CD4-positive, CD25-positive, alpha-beta regulatory T cell (primary cell): ENCODE data around the gene MPPED2. TPM values are rescaled to one million over a fixed set of nuclear protein-coding genes. Genes with fewer than 3 reads are reported as not detected.

ENCODE experiments used
- ATAC-seq, 2 donors: fragments of 150-1000 bp; cut with Tn5 transposase; one replicate each; pipeline ENCODE4 v1.10.0; 2021; ENCODE audit warnings: low read depth in 2 of 2, moderate number of reproducible peaks in 2 of 2, moderate library complexity in 1 of 2
- DNase-seq, 3 donors: peaks; one replicate each; pipeline versions ENCODE4 v3.0.0 to v3.0.0-alpha.2; 2012 to 2022; ENCODE audit warnings: mixed read lengths in 1 of 3
- H3K27ac ChIP-seq: one replicate; pipeline ENCODE4 v1.7.0; 2013; ENCODE audit warnings: mild to moderate bottlenecking, low read length; ENCODE audit not compliant: insufficient read depth, poor library complexity, severe bottlenecking
- H3K27me3 ChIP-seq: one replicate; pipeline ENCODE4 v1.7.0; 2013; ENCODE audit warnings: low read length; ENCODE audit not compliant: control insufficient read depth, insufficient read depth
- H3K36me3 ChIP-seq: one replicate; pipeline ENCODE4 v1.7.0; 2013; ENCODE audit warnings: mild to moderate bottlenecking, low read length, moderate library complexity; ENCODE audit not compliant: control insufficient read depth, insufficient read depth
- H3K4me1 ChIP-seq: 2 replicates; pipeline ENCODE4 v1.7.0; 2013; ENCODE audit warnings: mild to moderate bottlenecking, low read length; ENCODE audit not compliant: insufficient read depth, control insufficient read depth, poor library complexity, severe bottlenecking
- H3K4me3 ChIP-seq: one replicate; pipeline ENCODE4 v1.7.0; 2013; ENCODE audit warnings: low read depth, mild to moderate bottlenecking, low read length, moderate library complexity
- H3K9me3 ChIP-seq, 2 experiments: 1 replicate in 1 of 2; 2 replicates in 1 of 2; pipeline ENCODE4 v1.7.0; 2013; ENCODE audit warnings: low read length in 2 of 2, mild to moderate bottlenecking in 1 of 2, moderate library complexity in 1 of 2; ENCODE audit not compliant: control insufficient read depth in 2 of 2
- H3K27ac Mint-ChIP-seq, 3 donors: one replicate each; pipeline ENCODE4 v1.8.0; 2020 to 2022; ENCODE audit warnings: mild to moderate bottlenecking in 3 of 3, mixed read lengths in 3 of 3, moderate library complexity in 2 of 3
- H3K27me3 Mint-ChIP-seq: one replicate; pipeline ENCODE4 v1.8.0; 2022; ENCODE audit warnings: mild to moderate bottlenecking, mixed read lengths
- H3K36me3 Mint-ChIP-seq: one replicate; pipeline ENCODE4 v1.8.0; 2020; ENCODE audit warnings: mixed read lengths
- H3K4me1 Mint-ChIP-seq, 4 donors: one replicate each; pipeline ENCODE4 v1.8.0; 2020 to 2022; ENCODE audit warnings: mixed read lengths in 4 of 4, mild to moderate bottlenecking in 1 of 4
- H3K4me3 Mint-ChIP-seq, 4 donors: one replicate each; pipeline ENCODE4 v1.8.0; 2020 to 2022; ENCODE audit warnings: mild to moderate bottlenecking in 4 of 4, mixed read lengths in 4 of 4, moderate library complexity in 3 of 4
- H3K9me3 Mint-ChIP-seq, 7 donors: one replicate each; pipeline ENCODE4 v1.8.0; 2020 to 2022; ENCODE audit warnings: mixed read lengths in 7 of 7, mild to moderate bottlenecking in 3 of 7, moderate library complexity in 2 of 7
- polyA plus RNA-seq, 4 donors: library from polyadenylated mRNA; unstranded; fragments of 300-500 nt; fragmentation: Illumina TruSeq; gene quantifications; one replicate each; pipeline ENCODE4 v1.2.3, GENCODE V29; 2021
- total RNA-seq: library from RNA; stranded (reverse); gene quantifications from one replicate; pipeline ENCODE4 v1.2.3, GENCODE V29; 2022

MPPED2 gene
- total and polyA plus RNA-seq, 5 donors from 2014 or later = 0.35 to 0.96 (median 0.47) TPM; not detected in 2

GRCh38 chr11:30458541-30458940 is 127.6 kb downstream of the MPPED2 start:
- no peaks in the 10 kb centered on the region for H3K36me3 Mint-ChIP-seq
- ATAC-seq = no peak
- no peak overlapping the region for H3K27ac ChIP-seq
- H3K4me1 ChIP-seq = no peaks in the 10 kb centered on the region
- no peak for DNase-seq
- no peaks in the 10 kb centered on the region for H3K27me3 ChIP-seq
- no peak overlapping the region for H3K4me3 ChIP-seq
- H3K27ac Mint-ChIP-seq = no peak overlapping the region
- H3K9me3 ChIP-seq = no peaks in the 10 kb centered on the region
- H3K27me3 Mint-ChIP-seq = no peaks in the 10 kb centered on the region
- H3K4me3 Mint-ChIP-seq = no peak overlapping the region
- no peaks in the 10 kb centered on the region for H3K36me3 ChIP-seq
- peaks cover 0 to 3% (median 0%) of the 10 kb centered on the region in 7 donors for H3K9me3 Mint-ChIP-seq
- H3K4me1 Mint-ChIP-seq = no peaks in the 10 kb centered on the region

GRCh38 chr11:30457087-30457486 is 129.1 kb downstream of the MPPED2 start:
- Histone ChIP-seq H3K4me1 (no peaks in the 10 kb centered on the region), H3K4me3 (no peak overlapping the region), H3K36me3 (no peaks in the 10 kb centered on the region), H3K9me3 (no peaks in the 10 kb centered on the region), H3K27ac (no peak overlapping the region), H3K27me3 (no peaks in the 10 kb centered on the region)
- Mint-ChIP-seq H3K9me3 (peaks cover 0 to 3% (median 0%) of the 10 kb centered on the region in 7 donors), H3K27ac (no peak overlapping the region), H3K4me1 (no peaks in the 10 kb centered on the region), H3K27me3 (no peaks in the 10 kb centered on the region), H3K4me3 (no peak overlapping the region), H3K36me3 (no peaks in the 10 kb centered on the region)
- no peak for ATAC-seq
- no peak for DNase-seq

- Histone ChIP-seq H3K27me3 (no peaks in the 10 kb centered on the region), H3K27ac (no peak overlapping the region), H3K36me3 (no peaks in the 10 kb centered on the region), H3K9me3 (no peaks in the 10 kb centered on the region), H3K4me1 (no peaks in the 10 kb centered on the region), H3K4me3 (no peak overlapping the region)
- no peak overlapping the region for H3K4me3 Mint-ChIP-seq
- no peaks in the 10 kb centered on the region for H3K27me3 Mint-ChIP-seq
- ATAC-seq = no peak
- DNase-seq = no peak
- H3K9me3 Mint-ChIP-seq = no peaks in the 10 kb centered on the region
- no peak overlapping the region for H3K27ac Mint-ChIP-seq
- H3K36me3 Mint-ChIP-seq = no peaks in the 10 kb centered on the region
- no peaks in the 10 kb centered on the region for H3K4me1 Mint-ChIP-seq
Observed at GRCh38 chr11:30455025-30455424, 131.1 kb downstream of the MPPED2 start.

GRCh38 chr11:30454541-30454940 is 131.6 kb downstream of the MPPED2 start:
- H3K9me3 ChIP-seq = no peaks in the 10 kb centered on the region
- no peaks in the 10 kb centered on the region for H3K27me3 Mint-ChIP-seq
- no peak overlapping the region for H3K4me3 Mint-ChIP-seq

GRCh38 chr11:30454111-30454510 is 132.0 kb downstream of the MPPED2 start:
- Histone ChIP-seq H3K27ac (no peak overlapping the region), H3K36me3 (no peaks in the 10 kb centered on the region), H3K4me1 (no peaks in the 10 kb centered on the region), H3K4me3 (no peak overlapping the region), H3K27me3 (no peaks in the 10 kb centered on the region), H3K9me3 (no peaks in the 10 kb centered on the region)
- peaks cover 0 to under 1% (median 0%) of the 10 kb centered on the region in 7 donors for H3K9me3 Mint-ChIP-seq
- H3K27ac Mint-ChIP-seq = no peak overlapping the region
- H3K27me3 Mint-ChIP-seq = no peaks in the 10 kb centered on the region
- no peaks in the 10 kb centered on the region for H3K4me1 Mint-ChIP-seq
- H3K36me3 Mint-ChIP-seq = no peaks in the 10 kb centered on the region
- no peak overlapping the region for H3K4me3 Mint-ChIP-seq
- DNase-seq (no peak), ATAC-seq (no peak)

More at GRCh38 chr11:30454541-30454940, 131.6 kb downstream of the MPPED2 start:
- H3K27me3 ChIP-seq = no peaks in the 10 kb centered on the region
- H3K4me1 ChIP-seq = no peaks in the 10 kb centered on the region
- DNase-seq (no peak), ATAC-seq (no peak)
- no peak overlapping the region for H3K4me3 ChIP-seq
- Mint-ChIP-seq H3K9me3 (no peaks in the 10 kb centered on the region), H3K27ac (no peak overlapping the region), H3K4me1 (no peaks in the 10 kb centered on the region), H3K36me3 (no peaks in the 10 kb centered on the region)
- H3K27ac ChIP-seq = no peak overlapping the region
- no peaks in the 10 kb centered on the region for H3K36me3 ChIP-seq

DNA sequence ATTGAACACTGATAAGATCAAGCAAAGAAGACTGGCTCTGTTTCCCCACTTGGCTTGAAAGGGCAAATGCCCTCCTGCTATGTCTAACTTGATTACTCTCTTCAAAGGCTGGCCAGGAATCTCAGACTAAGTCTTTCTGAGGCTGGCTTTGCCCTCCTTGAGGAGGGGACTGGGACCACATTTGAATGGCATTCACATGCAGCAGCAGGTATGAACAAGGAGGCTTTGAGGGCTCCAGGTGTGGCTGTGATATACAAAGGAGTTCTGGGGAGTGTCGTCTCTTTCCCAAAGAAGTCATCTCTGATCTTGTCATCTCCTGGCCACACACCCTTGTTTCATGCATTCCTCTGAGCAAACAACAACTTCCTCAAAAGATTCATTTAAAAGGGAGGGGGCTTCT is 132.4 kb downstream of the MPPED2 start:
- H3K4me3 Mint-ChIP-seq = no peak overlapping the region
- no peak overlapping the region for H3K27ac ChIP-seq
- no peaks in the 10 kb centered on the region for H3K36me3 ChIP-seq
- H3K27ac Mint-ChIP-seq = no peak overlapping the region
- no peaks in the 10 kb centered on the region for H3K4me1 ChIP-seq
- no peaks in the 10 kb centered on the region for H3K4me1 Mint-ChIP-seq
- H3K9me3 ChIP-seq = no peaks in the 10 kb centered on the region
- ATAC-seq (no peak), DNase-seq (no peak)
- H3K9me3 Mint-ChIP-seq = peaks cover 0 to 4% (median 0%) of the 10 kb centered on the region in 7 donors
- H3K27me3 Mint-ChIP-seq = no peaks in the 10 kb centered on the region
- H3K4me3 ChIP-seq = no peak overlapping the region
- no peaks in the 10 kb centered on the region for H3K36me3 Mint-ChIP-seq
- no peaks in the 10 kb centered on the region for H3K27me3 ChIP-seq

- H3K36me3 Mint-ChIP-seq = no peaks in the 10 kb centered on the region
- H3K9me3 Mint-ChIP-seq = peaks cover 0 to 4% (median 0%) of the 10 kb centered on the region in 7 donors
- ATAC-seq (no peak), DNase-seq (no peak)
- H3K4me3 ChIP-seq = no peak overlapping the region
- no peaks in the 10 kb centered on the region for H3K4me1 ChIP-seq
- no peaks in the 10 kb centered on the region for H3K27me3 ChIP-seq
- H3K27ac Mint-ChIP-seq = no peak overlapping the region
- no peaks in the 10 kb centered on the region for H3K4me1 Mint-ChIP-seq
- no peaks in the 10 kb centered on the region for H3K9me3 ChIP-seq
- no peaks in the 10 kb centered on the region for H3K27me3 Mint-ChIP-seq
- no peaks in the 10 kb centered on the region for H3K36me3 ChIP-seq
- H3K27ac ChIP-seq = no peak overlapping the region
- no peak overlapping the region for H3K4me3 Mint-ChIP-seq
Observed at GRCh38 chr11:30452842-30453241, 133.3 kb downstream of the MPPED2 start.

- Histone ChIP-seq H3K4me3 (no peak overlapping the region), H3K4me1 (no peaks in the 10 kb centered on the region), H3K27me3 (no peaks in the 10 kb centered on the region), H3K9me3 (no peaks in the 10 kb centered on the region), H3K36me3 (no peaks in the 10 kb centered on the region), H3K27ac (no peak overlapping the region)
- H3K27me3 Mint-ChIP-seq = no peaks in the 10 kb centered on the region
- peak overlapping the region in 1 of 3 donors; percentile 40 for H3K27ac Mint-ChIP-seq
- peaks cover 0 to 4% (median 0%) of the 10 kb centered on the region in 7 donors for H3K9me3 Mint-ChIP-seq
- ATAC-seq (no peak), DNase-seq (no peak)
- H3K4me1 Mint-ChIP-seq = no peaks in the 10 kb centered on the region
- no peak overlapping the region for H3K4me3 Mint-ChIP-seq
- H3K36me3 Mint-ChIP-seq = no peaks in the 10 kb centered on the region
Observed at GRCh38 chr11:30452114-30452513, 134.0 kb downstream of the MPPED2 start.
